Nephron progenitor cell (in vitro differentiated cells): ENCODE results near the gene IL4I1.
A peak's percentile ranks its signal among the peaks of the same experiment; 100 is the strongest.

Source experiments
- DNase-seq: peaks from one replicate; pipeline ENCODE4 v3.0.0; 2021
- H3K27ac Mint-ChIP-seq: 2 replicates; pipeline ENCODE4 v1.8.0; 2021; ENCODE audit warnings: mild to moderate bottlenecking, moderate library complexity, mixed read lengths
- H3K27me3 Mint-ChIP-seq: 2 replicates; pipeline ENCODE4 v1.8.0; 2021; ENCODE audit warnings: mild to moderate bottlenecking, low read depth, mixed read lengths; ENCODE audit not compliant: poor library complexity
- H3K36me3 Mint-ChIP-seq: 2 replicates; pipeline ENCODE4 v1.8.0; 2021; ENCODE audit warnings: low read depth, mixed read lengths
- H3K4me1 Mint-ChIP-seq: 2 replicates; pipeline ENCODE4 v1.8.0; 2021; ENCODE audit warnings: mixed read lengths
- H3K4me3 Mint-ChIP-seq: 2 replicates; pipeline ENCODE4 v1.8.0; 2021; ENCODE audit warnings: mild to moderate bottlenecking, moderate library complexity, mixed read lengths
- H3K9me3 Mint-ChIP-seq: 2 replicates; pipeline ENCODE4 v1.8.0; 2021; ENCODE audit warnings: mild to moderate bottlenecking, moderate library complexity, mixed read lengths
- CTCF ChIP-seq: fragments of 200-600 bp; sonication (generic); IDR thresholded peaks from 2 replicates; pipeline ENCODE4 v1.5.0; 2021; ENCODE audit warnings: antibody characterized with exemption

Gene IL4I1

GRCh38 chr19:49913720-49914119, 17.0 kb upstream of the IL4I1 start:
- peaks cover 11% of the 10 kb centered on the region for H3K9me3 Mint-ChIP-seq
- H3K27me3 Mint-ChIP-seq: no peaks in the 10 kb centered on the region
- H3K36me3 Mint-ChIP-seq: peaks cover 78% of the 10 kb centered on the region
- no peak for TF ChIP-seq CTCF
- H3K27ac Mint-ChIP-seq: peak overlapping the region; percentile 94
- H3K4me1 Mint-ChIP-seq: peaks cover 30% of the 10 kb centered on the region
- no peak for DNase-seq
- no peak overlapping the region for H3K4me3 Mint-ChIP-seq

GRCh38 chr19:49912965-49913685, 16.4 kb upstream of the IL4I1 start:
- no peak for DNase-seq
- Mint-ChIP-seq H3K27me3 (no peaks in the 10 kb centered on the region), H3K36me3 (peaks cover 78% of the 10 kb centered on the region)

GRCh38 chr19:49911381-49912145, 14.9 kb upstream of the IL4I1 start:
- H3K27ac Mint-ChIP-seq: peak overlapping the region; percentile 71

More at GRCh38 chr19:49912965-49913685, 16.4 kb upstream of the IL4I1 start:
- Mint-ChIP-seq H3K4me1 (peaks cover 30% of the 10 kb centered on the region), H3K4me3 (no peak overlapping the region), H3K27ac (peak overlapping the region; percentile 94), H3K9me3 (peaks cover 11% of the 10 kb centered on the region)
- TF ChIP-seq CTCF: no peak

GRCh38 chr19:49910179-49910578, 13.5 kb upstream of the IL4I1 start:
- TF ChIP-seq CTCF: no peak
- Mint-ChIP-seq H3K4me3 (no peak overlapping the region), H3K9me3 (peaks cover 3% of the 10 kb centered on the region), H3K27me3 (no peaks in the 10 kb centered on the region), H3K4me1 (peaks cover 21% of the 10 kb centered on the region), H3K36me3 (peaks cover 75% of the 10 kb centered on the region), H3K27ac (no peak overlapping the region)
- no peak for DNase-seq

More at GRCh38 chr19:49911381-49912145, 14.9 kb upstream of the IL4I1 start:
- Mint-ChIP-seq H3K36me3 (peaks cover 78% of the 10 kb centered on the region), H3K27me3 (no peaks in the 10 kb centered on the region), H3K4me3 (no peak overlapping the region), H3K4me1 (peaks cover 21% of the 10 kb centered on the region), H3K9me3 (peaks cover 8% of the 10 kb centered on the region)
- no peak for TF ChIP-seq CTCF
- no peak for DNase-seq

- no peak overlapping the region for H3K27ac Mint-ChIP-seq
- no peak for TF ChIP-seq CTCF
- H3K27me3 Mint-ChIP-seq: no peaks in the 10 kb centered on the region
- no peak overlapping the region for H3K4me3 Mint-ChIP-seq
- peaks cover 62% of the 10 kb centered on the region for H3K36me3 Mint-ChIP-seq
- H3K4me1 Mint-ChIP-seq: peaks cover 20% of the 10 kb centered on the region
- no peaks in the 10 kb centered on the region for H3K9me3 Mint-ChIP-seq
- DNase-seq: no peak
These were observed 12.1 kb upstream of the IL4I1 start for GRCh38 chr19:49908480-49909420.
